Hematopoietic multipotent progenitor cell treated with erythropoietin and hydrocortisone succinate and interleukin-3 and kit ligand, for 6 days (in vitro differentiated cells): ENCODE results near the gene TBC1D13.
A peak's percentile ranks its signal among the peaks of the same experiment; 100 is the strongest.
"Not testable (repeated sequence)": the region's sequence is repeated elsewhere in the genome, so short reads cannot be mapped to it uniquely, and the experiment has no call there.

Experiments
- DNase-seq: peaks from one replicate; pipeline ENCODE4 v3.0.0-alpha.2; 2015

The TBC1D13 gene

DNA sequence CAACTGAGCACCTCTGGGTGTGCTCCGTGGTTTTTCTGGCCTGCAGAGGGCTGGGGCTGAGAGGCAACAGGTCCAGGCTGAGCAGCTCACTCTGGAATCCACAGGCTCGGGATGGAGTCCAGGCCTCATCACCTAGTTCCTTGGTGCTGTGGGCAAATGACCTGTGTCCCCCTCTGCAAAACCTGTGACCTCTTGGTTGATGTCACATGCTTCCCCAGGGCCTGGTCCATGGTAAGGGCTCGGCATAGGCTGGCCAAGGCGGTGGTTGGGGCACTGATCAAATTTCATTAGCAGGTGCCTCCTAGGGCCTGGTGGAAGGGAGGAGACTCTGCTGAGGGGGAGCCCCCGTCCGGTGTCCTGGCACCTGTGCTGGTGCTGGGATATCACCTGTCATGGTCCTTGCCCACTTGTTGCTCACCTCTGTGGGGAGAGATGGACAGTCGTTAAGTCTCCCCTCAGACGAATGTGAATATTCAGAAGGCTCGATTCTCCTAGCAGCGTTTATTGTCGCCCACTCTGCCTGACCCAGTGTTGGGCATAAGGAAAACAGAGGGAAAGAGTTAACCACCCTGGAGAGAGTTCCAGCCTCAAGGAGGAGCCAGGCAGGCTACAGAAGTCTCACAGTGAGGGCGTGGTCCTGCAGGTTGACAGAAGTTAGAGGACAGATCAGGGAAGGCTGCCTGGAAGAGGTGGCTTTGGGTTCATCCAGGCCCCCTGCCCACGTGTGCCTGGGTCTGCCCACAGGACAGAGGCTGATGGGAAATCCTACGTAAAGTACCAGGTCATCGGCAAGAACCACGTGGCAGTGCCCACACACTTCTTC is 34.7 kb downstream of the TBC1D13 start:
- DNase-seq: no peak

DNA sequence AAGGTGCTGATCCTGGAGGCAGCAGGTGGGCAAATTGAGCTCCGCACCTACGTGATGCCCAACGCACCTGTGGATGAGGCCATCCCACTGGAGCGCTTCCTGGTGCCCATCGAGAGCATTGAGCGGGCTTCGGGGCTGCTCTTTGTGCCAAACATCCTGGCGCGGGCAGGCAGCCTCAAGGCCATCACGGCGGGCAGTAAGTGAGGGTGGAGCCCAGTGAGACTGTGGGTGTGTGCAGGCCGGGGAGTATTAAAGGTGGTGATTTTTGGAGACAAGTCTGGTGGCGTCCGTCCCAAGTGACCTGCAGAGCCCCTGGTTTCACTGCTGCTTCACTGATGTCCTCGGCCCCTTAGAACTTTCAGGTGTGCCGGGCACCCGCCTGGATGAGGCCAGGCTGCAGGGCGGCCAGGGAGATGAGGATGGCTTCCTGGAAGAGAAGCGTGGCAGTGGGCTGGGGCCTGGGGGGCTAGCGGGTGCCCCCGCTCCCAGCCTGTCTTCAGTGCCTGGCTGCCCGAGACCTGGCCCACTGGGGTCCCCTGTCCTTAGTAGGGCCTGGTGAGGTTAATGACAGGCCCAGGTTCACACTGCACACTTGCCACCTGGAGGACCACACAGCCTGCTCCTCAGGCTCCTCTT is 35.5 kb downstream of the TBC1D13 start:
- no peak for DNase-seq

DNA sequence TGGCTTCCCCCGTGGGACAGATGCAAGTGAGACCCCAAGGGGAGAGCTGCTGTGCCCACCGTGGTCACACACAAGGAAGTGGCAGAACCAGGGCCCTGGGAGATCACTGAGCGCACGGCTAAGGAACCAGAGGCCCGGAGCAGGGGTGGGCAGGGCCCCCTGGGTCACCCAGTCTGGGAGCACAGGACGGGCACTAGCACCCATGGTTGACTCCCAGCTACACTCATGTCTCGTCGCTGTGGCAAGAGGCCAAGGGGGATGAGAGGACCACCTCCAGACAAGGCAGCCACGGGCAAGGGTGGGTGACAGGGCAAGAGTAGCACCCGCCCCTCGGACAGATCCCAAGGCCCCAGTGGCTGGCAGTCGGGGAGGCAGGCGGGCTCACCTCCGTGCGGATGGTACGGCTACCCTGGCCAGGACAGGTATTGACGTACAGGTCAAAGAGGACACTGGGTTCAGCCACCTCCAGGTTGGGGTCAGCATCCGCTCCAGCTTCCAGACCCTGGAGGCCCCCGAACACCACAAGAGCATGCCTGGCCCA is 36.4 kb downstream of the TBC1D13 start:
- DNase-seq: no peak

DNA sequence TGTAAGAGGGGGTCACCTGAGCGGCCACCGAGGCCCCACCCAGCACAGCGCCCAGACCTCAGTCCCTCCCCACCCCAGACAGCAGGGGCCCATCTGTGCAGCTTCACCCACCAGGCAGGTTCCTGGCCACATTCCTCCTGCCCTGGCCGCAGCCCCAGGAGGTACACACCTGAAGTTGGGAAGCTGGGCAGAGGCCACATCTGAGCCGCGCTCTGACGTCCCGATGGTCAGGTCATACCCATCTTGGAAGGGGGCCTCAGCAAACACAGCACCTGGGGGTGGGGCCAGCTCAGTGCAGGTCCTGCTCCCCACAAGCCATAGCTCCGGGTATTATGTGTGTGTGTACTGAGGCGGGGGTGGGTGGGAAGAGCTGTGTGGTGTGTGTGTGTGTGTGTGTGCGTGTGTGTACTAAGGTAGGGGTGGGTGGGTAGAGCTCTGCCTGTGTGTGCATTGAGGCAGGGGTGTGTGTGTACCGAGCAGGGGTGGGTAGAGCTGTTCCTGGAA is 36.9 kb downstream of the TBC1D13 start:
- no peak for DNase-seq

- DNase-seq: no peak
Measured at GRCh38 chr9:128824911-128825310, 37.9 kb downstream of the TBC1D13 start.

DNA sequence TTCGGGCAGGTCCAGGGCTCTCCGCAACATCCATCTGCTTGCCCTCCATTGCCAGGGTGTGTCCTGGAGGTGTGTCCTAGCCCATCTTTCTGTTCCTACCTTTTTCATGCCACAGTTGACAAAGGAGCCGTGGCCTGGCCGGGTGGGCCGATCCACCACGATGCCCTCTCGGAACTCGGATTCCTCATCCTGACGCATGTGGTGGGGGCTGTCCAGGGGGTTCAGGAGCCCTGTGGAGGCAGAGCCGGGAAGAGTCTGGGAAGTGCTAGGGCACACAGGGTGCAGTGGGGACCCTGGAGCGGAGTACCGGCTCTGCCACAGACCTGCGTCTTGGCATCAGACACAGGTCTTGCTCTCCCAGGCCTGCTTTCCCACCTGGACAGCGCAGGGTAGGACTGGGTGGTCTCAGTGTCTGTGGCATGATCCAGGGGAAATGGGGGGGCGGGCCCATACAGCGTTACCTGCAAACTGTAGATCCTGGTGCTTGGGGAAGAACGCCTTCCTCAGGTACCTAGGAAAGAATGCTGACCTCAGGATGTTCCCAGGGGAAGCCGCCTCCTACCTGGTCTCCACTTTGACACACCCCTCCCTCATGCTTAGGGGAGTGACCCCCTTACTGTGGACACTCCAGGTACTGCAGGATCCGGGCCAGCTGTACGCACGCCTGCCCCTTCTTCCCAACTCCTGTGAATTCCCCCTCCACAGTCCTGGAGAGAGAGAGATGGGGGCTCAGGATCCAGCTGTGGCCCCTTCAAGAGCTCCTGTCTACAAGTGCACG is 39.1 kb downstream of the TBC1D13 start:
- no peak for DNase-seq

DNA sequence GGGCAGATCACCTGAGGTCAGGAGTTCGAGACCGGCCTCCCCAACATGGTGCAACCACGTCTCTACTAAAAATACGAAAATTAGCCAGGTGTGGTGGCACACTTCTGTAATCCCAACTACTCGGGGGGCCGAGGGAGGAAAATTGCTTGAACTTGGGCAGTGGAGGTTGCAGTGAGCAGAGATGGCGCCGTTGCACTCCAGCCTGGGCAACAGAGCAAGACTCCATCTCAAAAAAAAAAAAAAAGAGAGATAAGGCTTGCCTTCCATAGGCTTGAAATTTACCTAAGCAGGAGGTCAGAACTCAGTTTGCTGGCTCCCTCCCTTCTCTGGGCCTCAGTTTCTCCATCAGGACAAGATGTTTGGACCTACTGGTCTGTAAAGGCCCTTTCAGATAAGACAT is 41.2 kb downstream of the TBC1D13 start:
- DNase-seq: no peak

GRCh38 chr9:128828719-128829452 is 41.8 kb downstream of the TBC1D13 start:
- peak; percentile 19 for DNase-seq

GRCh38 chr9:128829477-128830251 is 42.6 kb downstream of the TBC1D13 start, which contains the start of gene SPOUT1:
TSS of gene SPOUT1 (minus strand) at chr9:128829794. CDS start at chr9:128829780, 14 bp downstream.
- DNase-seq: peak; percentile 97

GRCh38 chr9:128833696-128834095 is 46.6 kb downstream of the TBC1D13 start:
- DNase-seq: no peak

DNA sequence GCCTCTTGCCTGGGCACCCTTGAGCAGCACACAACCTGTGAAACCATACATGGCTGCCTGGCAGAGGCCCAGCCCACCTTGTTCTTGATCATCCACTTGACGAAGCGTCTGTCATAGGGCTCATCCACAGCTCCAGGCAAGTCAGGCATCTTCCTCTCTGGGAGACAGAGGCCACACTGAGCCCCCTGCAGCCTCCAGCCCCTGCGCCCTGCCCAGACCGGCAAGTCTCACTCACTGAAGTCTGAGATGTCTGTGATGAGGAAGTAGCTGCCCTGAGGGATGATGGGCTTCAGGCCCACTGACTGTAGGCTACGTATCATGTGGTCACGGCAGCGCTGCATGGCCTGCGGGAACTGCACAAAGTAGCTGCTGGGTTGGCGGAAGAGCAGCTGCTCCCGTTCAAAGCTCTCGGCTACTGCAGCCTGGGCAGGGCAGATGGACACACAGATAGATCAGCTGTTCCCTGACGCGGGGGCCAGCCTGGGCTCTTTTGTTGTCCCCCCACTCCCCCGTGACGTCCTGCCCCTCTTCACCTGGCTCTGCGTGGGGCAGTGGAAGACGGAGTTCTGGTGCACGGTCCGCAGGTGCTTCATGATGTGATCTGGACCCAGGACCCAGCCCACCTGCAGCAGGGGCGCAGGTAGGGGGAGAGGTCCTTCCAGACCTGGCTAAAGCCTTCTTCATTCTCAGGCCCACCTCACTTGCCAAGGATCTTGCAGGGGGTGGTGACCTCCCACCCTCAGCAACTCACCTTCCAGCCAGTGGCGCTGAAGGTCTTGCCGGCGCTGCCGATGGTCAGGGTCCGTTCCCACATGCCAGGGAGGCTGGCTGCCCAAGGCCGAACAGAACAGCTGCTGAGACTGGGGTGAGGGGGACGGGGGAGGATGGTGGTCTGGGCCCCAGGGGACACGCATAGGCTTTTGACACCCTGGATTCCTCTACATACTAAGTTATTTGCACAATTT is 48.5 kb downstream of the TBC1D13 start:
- DNase-seq: no peak

DNA sequence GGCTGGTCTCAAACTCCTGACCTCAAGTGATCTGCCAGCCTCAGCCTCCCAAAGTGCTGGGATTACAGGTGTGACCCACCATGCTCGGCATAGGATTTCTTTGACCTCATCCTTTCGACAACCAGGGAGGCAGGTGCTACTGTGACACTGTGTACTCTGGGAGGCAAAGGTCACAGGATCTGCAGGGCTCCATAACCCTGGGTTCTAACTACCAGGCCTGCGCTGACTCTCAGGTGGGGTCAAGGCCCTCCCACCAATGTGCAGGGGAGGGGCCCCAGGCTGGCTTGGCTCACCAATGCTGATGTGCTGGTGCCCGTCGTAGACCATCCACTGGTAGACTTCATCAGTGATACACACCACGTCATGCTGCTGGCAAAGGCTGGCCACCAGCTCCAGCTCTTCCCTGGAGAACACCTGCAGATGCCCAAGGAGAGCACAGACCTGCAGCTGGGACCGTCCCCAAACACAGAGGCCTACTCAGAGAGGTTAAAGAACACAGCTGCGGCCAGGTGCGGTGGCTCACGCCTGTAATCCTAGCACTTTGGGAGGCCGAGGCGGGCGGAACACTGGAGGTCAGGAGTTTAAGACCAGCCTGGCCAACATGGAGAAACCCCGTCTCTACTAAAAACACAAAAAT is 49.6 kb downstream of the TBC1D13 start:
- DNase-seq: no peak

DNA sequence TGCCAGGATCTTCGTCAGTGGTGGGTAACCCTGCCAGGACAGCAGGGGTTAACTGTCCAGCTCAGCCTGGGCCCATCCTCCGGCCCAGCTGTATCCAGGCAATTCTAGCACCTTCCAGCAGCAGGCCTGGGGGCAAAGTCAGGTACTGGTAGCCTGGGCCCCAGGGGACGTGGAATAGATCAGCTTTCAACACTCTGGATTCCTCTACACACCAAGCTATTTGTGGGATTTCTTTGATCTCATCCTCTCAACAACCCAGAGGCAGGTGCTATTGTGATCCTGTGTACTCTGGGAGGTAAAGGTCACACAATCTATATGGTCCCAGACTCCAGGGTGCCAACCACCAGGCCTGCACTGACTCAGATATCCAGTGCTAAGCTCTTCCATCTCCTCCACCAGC is 51.3 kb downstream of the TBC1D13 start:
- no peak for DNase-seq

DNA sequence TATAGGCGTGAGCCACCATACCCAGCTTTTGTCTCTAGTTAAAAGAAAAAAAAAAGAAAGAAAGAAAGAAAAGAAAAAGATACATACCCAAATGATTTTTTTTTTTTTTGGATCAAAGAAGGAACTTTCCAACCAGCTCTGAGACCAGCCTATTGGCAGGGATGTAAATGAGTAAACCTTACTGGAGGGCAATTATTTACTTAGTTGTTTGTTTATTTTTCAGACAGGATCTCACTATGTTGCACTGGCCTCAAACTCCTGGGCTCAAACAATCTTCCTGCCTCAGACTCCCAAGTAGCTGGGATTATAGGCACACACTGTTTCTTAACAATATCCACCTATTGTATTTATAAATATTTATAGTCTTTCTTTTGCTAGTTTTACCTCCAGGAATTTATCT is 53.5 kb downstream of the TBC1D13 start:
- no peak for DNase-seq

- DNase-seq: no peak
Measured at GRCh38 chr9:128841694-128842492, 54.8 kb downstream of the TBC1D13 start.

DNA sequence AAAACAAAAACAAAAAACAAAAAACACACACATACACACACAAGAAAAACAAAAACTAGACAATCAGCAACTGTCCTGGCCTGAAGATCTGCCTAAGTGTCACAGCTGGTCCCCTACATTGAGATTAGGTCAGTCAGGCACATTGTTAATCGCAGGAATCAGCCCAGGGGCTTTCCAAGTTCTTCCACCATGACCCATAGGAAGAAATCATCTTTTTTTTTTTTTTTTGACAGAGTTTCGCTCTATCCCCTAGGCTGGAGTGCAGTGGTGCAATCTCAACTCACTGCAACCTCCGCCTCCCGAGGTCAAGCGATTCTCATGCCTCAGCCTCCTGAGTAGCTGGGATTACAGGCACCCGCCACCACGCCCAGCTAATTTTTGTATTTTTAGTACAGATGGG is 56.1 kb downstream of the TBC1D13 start:
- DNase-seq: not testable (repeated sequence)

DNA sequence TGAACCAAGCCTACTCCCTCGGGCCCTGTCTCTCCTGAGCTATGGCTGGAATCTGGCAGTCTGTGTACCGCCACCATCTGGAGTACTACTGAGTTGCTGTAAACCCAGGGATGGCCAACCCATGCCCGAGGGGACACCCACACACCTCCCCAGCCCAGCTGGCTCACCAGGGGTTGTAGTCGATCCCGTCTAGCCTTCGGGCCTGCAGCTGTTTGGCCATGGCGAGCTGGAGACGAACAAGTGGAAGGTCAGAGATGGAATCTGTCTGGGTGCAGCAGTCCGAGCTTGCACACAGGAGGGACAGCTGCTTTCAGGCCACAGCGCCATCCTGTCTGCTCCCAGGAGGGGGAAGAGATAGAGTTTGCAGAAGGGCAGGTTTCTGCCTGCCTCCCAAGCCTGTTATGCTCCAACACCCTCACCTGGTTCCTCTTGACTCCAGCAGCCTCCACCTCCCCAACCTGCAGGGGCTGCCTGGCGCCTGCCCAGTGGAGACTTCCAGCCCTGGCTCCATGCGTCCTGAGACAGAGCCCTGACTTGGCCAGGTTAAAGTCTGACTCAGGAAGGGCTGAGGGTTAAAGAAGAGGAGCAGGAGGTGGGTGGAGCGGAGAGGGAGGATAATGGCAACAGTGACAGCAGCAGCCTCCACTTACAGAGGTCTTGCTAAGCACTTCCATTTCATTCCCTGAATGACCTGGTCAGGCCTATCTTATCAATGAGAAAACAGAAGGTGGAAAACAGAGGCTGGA is 58.3 kb downstream of the TBC1D13 start:
- DNase-seq: peak; percentile 35

DNA sequence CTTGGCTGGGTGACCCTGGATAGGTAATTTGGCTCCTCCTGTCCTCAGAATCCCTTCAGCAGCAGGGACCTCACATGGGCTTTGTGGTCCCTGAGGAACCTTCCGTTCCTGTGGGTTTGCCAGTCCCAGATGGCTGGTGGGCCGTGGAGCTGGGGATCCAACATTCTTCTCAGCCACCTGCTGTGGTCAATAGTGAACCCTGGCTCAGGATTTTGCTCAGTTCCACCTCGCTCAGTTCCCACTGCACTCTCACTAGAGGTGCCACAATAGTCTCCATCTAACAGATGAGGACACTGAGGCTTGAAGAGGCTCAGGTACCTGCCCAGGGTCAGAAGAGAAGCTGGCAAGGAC is 59.6 kb downstream of the TBC1D13 start:
- no peak for DNase-seq
